HG02642 (cell line): ENCODE measurements around the gene DLGAP1.

Experiments used
- ATAC-seq: cut with Tn5 transposase; IDR thresholded peaks from one replicate; pipeline ENCODE4 v1.9.1; 2021; ENCODE audit warnings: mild to moderate bottlenecking; ENCODE audit not compliant: unreplicated experiment, poor library complexity

DLGAP1 gene

DNA sequence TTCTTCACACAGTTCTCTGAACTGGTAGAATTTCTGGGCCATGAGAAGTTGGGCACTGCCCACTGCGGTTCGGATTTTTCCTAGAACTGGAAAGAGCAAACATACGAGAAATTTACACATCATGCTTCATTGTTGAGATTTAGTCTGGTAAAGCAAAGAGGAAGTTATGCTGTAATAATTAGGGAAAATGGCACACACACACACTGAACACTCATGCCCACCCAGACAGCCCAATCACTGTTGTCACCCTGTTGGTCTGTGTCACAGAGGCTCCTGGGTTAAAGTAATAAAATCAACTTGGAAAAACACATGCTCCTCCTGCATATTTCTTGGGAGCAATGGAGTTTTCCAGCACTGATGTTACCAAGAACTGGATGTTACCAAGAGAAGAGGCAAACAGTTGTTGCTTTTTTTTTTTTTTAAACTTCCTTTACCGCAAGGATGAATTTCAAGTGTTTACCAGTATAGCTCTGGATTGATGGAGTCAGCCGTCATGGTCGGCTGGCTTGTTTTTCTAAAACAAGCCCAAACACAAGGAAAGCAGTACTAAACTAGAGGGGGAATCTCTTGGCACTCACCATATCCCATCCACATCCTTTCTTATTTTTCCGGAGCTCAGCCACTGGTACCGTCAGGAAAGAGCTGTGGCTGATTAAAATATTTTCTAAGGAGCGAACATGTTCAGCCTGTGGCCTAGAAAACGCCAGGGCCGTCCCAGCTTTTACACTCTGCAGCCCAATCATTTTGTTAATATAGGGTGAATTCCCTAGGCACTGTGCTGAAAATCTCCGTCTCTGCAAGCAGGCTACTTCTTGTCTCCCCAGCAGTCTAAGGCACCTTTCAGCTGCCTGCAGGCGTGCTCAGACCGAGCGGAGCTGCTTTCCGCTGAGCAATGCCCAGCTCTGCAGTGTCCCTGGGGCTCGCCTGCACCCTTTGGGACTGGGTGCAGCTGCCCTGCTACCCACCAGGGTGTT, 946.2 kb downstream of the DLGAP1 start:
- ATAC-seq, result no peak

DNA sequence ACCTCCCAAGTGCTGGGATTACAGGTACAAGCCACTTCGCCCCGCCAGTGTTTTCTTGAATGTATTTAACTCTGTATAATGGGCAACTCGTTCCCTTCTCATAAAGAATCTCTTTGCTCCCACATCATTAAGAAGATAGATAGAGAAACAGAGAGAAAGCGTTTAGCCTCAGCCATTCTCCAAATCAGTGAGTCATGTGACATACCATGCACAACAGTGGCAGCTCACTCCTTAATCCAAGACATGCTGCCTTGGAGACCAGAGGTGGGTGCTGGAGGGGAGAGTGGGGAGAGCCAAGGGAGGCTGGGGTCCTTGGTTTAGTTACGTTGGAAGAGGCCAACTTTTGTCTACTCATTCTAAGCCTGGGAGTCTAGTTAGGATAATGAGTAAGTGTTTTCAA, 950.5 kb downstream of the DLGAP1 start:
- ATAC-seq, result no peak

DNA sequence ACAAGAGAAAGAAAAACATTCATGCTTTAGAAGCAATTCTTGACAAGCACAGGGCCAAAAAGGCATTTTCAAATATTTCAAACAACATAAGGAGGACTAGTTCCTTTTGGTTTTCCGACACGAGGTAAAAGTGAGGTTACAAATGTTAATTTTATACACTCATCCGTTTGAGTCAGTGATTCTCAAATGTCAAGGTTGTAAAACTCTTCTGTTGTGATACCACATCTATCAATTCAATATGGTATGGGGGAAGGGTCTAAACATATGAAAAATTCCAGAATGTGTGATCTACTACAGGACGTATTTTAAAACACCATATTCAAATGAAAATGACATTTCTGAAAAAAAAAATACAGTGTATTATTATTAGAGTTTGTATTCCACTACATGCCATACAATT, 952.5 kb downstream of the DLGAP1 start:
- no peak for ATAC-seq

DNA sequence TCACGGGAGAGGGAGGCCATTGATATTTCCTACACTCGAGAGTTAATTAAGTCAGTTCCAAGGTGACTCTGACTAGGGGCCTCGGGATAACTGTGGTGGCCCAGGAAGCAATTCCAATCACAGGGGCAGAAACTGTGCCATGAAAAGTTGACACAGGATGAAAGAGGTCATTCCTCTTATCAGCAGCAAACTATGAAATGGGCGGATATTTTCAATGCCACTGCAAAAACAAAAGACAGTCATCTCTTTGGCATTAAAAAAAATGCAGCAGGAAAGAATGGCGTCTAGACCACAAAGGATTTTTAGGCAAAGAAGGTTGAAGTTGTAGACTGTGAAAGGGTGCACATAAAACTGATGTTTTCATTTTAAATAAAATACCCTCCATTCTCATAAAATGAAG, 955.1 kb downstream of the DLGAP1 start:
- no peak for ATAC-seq

DNA sequence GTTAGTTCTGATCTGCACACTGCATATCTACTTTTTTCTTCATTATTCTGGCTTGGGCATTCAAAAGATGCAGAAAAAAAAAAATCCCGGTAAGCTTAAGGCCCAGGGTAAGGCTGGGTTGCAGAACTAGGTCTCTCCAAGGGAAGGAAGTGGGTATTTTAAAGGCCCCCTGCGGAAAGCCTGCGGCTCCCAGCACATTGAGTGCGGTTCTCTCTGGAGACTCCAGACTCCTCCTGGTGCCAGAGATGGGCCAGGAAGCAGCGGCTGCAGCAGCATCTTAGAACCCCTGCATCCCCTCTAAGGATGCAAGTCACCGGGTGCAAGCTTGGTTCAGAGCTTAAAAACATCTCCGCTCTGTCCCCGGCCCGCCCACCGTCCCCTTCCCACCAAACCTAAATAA, 955.6 kb downstream of the DLGAP1 start:
- no peak for ATAC-seq

DNA sequence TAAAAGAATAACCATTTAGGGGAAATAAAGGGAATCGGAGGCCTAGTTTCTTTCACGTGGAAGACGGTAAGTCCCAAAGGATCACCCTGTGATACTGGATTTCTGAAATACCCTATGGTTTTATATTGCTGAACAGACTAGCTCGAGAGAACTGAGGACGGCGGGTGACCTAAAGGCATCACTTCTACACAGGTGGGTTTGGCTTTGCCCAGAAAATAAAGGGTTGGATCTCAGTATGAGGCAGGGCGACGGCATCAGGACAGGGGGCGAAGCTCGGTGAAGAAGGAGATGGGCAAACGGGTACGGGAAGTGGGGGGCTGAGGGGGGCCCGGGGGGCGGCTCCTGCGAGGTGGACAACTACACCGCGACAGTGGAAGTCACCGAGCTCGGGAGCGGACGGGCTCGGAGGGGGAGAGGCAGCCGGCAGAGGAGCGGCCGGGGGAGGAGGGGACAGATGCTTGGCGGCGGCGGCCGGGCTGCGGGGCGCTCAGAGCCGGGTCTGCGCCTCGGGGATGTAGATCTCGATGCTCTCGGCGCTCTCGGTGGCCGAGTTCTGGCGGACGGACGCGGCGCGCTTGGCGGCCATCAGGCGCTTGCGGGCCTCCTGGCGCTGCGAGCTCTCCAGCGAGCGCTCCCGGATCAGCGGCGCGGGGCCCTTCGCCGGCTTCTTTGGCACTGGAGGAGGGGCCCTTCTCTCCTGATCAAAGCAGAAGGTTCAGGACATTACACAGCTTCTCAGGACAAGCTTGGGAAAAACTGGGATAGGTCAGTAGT, 956.2 kb downstream of the DLGAP1 start:
- no peak for ATAC-seq

DNA sequence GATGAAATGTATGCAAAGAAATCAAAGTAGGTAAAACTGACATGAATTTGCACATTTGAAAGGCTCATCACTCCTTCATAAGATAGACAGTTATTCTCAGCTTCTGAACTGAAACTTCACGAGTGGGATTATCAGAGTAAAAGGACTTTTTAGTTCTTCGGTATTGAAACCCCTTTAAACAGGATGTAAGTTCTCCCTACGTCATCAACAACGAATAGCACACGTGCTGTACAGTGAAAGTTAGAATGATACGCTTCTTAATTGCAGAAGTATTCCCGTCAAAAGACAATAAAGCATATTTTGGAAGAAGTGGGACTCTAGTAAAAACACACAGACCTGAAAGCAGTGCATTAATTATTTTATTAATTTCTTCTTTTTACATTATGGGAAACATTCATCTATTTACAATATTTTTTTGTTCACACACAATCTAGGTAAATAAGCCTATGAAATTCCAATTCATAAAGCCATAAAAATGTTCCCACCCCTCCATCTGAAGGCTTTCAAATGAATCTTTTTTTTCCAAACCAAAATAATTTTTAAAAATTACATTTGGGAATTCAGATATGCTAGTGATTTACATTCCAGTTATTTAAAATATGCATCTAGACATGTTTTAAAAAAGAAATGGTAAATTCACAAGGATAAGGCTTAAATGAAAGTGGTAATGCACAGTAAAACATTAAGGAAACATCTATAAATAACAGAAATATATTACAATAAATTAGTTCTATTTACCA, 959.2 kb downstream of the DLGAP1 start:
- ATAC-seq, result no peak

DNA sequence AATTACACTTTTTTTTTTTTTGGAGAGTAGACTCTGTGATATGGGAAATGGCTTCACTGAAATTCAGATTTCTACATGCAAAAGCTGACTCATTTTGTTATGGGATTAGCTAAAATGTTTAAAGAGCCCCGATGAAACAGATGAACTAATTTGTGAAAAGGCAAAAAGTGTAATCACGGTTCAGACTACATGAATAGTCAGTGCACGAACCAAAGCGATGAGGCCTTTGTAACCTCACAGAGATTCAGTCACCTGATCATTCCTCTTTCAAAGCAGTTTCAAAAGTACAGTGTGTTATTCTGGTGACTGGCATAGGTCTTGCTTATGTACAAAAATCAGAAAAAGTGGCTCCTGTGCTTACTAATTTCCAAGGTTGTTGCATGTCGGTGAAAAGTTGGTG, 960.5 kb downstream of the DLGAP1 start:
- ATAC-seq, result no peak

DNA sequence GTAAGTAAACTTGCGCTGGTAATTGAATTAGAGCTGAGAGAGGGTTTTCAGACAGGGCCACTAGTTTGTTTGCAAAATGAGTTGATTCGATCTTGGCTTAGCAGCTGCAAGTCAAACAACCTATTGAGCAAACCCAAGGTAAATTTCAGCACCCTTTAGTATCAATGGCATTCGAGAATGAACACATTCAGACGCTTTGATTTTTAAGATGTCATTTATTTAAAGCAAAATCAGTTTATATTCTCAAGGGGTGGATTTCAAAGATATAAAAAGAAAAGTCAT, 960.9 kb downstream of the DLGAP1 start:
- ATAC-seq, result no peak

DNA sequence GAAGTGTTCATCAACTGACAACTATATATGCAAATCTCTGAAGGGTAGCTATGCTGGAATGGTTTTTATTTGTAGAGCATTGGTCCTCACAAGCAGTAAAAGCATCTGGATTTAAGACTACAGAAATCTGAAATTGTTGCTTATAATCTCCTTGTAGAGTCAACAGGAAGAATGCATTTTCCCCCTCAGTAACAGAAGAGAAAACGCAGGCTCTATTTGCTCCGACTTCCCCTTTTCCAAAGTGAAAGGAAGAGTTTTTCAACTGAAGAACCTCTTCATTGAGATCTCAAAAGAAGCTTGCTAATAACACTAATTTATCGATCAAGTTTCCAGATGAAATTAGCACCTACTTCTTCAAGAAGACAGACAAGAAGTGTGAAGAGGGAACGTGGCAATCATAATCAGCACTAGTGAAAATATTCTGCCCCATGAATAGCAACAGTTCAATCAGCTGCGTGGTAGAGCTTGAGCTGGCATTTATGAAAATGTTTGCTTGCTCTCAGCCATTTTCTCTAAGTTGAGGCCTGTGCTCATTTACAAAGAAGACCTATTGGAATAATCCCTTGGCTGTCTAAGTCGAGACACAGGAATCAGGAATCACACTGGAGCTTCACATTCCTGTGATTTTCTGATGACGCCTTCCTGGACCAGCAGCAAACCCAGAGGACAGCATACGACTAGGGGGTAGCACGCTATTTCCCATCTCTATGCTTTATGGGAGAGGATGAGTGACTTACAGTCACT, 961.4 kb downstream of the DLGAP1 start:
- no peak for ATAC-seq

DNA sequence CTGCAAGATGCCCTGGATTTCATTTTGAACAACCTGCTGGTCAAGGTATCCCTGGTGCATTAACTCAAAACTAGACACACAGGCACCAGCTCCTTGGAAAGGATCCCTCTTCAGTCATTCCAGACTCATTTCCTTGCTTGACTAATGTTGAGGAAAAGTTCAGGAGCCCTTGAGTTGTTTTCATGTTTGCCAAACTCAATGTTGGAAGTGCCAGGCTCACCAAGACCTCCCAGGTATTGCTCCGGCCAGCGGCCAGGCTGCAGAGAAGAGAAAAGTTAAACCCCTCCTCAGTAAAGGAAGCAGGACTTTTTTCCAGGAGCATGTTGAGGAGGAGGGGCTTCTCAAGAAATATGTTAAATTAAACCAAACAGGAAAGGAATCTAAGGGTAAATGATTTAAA, 962.4 kb downstream of the DLGAP1 start:
- no peak for ATAC-seq

DNA sequence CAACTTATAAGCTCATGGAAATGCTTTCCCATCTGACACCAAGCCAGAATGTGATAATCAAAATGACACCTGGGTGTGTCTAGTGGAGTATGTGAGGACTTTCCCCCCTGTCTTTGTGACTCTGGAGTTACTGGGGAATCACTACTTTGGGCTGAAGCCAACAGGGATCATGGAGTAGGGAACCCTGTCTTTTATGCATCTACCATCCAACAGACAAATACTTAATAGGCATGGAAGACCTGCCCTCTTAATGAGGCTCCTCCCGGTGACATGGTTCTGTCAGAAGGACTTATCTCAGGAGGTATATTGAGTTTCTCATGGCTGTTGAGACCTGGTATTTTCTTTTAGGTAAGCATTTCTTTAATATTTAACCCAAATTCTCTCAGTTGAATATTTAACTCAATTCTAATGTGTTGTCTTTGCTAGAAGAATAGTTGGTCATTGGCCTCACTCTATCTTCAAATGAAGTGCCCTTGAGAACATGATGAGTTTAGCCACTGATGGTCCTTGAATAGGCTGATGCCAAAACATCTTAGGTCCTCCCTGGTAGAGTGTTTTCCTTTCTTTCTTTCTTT, 963.0 kb downstream of the DLGAP1 start:
- no peak for ATAC-seq

DNA sequence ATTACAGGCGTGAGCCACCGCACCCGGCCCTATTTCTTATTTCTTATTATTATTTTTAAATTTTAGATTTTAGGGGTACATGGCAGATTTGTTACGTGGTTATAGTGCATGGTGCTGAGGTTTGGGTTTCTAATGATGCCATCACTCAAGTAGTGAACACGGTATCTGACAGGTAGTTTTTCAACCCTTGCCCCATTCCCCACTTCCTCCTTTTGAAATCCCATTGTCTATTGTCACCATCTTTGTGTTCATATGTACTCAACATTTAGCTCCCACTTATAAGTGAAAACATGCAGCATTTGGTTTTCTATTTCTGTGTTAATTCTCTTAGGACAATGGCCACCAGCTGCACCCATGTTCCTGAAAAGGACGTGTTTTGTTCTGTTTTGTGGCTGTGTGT, 965.6 kb downstream of the DLGAP1 start:
- ATAC-seq, result no peak

DNA sequence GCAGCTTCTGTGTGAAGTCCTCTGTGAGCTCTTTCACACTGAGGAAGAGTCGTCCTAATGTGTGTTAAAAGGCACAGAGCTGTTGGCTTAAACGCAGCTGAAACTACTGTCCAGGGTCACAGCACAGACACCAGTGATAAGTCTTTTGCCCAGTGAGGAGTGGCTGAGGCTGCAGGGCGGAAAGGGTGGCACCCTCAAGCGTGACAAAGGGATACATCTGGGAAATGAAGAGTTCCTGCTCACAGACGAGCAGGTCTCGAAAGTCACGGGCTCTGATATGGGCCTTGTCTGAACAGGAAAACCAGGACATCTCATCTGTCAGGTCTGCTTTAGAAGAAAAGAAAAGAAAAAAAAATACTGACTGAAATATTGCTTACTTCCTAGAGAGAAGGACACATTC, 968.6 kb downstream of the DLGAP1 start:
- ATAC-seq, result no peak

DNA sequence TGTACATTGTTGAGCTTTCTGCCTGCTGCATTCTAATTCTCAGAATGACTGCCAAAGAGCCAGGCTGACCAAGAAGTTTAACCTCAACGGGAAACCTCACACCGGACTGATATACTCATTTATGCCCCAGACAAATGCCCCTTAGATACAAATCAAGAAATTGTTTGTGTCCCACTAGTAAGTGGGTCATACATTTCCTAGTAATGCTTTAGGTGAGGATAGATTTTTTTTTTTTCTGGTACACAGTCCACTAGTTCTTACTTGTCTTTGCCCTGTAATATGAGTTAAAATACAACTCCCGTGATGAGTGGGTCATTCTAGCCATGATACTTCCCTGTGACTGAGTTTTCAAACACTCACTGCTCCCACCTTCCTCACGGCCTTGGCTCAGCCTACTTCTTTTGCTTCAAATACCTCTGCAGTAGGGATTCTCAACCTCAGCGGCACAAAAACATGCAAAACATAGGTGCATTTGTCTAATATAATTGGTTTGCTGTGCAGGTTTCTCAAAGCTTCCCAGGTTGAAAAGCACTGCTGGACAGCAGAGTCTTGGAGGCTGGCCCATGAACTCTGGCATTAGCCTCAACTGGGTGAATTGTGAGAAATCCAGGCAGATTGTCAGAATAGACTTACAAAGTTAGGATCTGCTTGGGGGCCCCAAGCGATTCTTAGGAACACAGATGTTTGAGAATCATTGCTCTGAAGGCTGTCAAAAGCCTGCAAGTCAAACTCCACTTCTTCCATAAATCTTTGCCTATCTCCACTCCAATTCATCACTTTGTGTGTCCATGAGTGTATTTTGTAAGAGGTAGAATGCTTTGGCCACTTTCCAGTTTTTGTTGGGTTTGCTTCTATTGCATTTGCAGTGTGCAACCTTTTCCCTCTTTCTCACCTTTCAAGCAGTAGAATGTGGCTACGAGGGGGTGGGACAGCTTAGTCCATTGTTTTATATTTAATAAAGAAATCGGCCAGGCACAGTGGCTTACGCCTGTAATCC, 969.7 kb downstream of the DLGAP1 start:
- peak; percentile 45 for ATAC-seq

DNA sequence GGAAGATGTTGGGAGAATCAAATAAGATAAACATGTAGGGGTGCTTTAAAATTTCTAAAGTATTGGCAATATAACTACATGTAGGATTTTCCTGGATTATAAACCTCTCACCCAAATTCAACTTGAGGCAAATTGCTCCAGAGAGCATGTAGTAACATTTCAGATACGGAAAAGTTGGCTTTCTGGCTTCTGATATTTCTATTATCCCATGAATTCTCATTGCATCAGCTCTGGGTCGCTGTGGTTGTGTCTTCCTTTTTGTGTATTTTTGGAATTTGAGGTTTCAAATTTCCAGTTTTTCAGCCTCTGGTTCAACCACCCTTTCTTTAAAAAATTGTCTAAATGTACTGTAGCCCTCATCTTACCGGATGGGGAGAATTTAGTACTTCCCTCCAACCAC, 972.8 kb downstream of the DLGAP1 start:
- ATAC-seq, result no peak

DNA sequence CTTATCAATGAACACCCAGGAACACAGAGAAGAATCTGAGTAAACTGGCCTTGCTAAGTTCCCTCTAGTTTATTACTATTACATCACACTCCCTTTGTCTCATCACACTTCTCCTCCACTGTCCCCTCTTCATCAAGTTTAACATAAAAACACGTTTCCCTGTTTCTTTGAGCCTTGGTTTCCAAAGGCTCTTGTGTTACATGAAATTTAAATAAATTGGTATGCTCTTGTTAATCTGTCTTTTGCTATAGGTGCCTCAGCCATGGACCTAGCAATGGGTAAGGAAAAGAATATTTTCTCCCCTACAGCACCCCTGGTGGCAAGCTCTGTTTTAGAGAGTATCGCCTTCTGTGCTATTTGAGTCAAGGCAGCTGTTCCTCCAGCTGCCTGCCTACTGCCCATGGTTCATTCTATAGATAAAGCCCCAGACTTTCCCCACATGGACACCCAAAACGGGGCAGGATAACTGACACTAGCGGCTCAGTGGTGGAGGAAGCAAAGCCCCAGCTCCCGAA, 973.4 kb downstream of the DLGAP1 start:
- ATAC-seq, result no peak

DNA sequence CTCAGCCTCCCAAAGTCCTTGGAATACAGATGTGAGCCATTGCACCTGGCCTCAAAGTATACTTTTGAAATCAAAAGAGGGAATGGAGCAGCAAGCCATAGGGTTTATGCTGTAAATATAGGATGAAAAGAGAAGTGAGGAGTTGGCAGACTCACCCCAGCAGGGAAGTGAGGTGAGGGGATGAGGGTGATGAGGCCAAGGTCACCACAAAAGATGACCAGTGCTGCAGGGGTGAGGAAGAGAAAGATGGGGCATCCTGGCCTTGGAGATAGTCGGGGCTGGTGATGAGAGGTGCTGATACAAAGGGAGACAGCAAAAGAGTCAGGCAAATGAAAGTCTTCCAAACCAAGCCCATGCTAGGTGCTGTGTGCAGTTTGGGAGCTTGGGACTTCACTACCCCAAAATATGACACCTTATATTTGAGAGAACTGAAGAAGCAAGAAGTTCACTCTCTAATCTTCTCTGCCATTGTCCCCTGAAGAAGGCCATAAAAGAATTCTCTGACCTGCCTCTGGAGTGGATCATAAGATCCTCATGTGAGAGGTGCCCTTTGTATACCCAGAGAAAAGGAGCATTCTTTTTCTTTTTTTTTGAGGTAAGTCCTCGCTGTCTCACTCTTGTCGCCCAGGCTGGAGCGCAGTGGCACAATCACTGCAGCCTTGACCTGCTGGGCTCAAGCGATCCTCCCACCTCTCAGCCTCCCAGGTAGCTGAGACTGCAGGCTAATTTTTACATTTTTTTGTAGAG, 974.1 kb downstream of the DLGAP1 start:
- no peak for ATAC-seq
